Inflammatory macrophage treated with lipopolysaccharide for 4 hours (primary cell): ENCODE measurements around the gene CD207.

Source experiments
- DNase-seq: peaks from one replicate; pipeline ENCODE4 v3.0.0-alpha.2; 2020

CD207 gene

GRCh38 chr2:70793450-70793849 is 42.2 kb downstream of the CD207 start:
- peak; percentile 93 for DNase-seq

- no peak for DNase-seq
These were observed 45.3 kb downstream of the CD207 start, which contains the start of gene FIGLA for GRCh38 chr2:70790136-70790828. Gene FIGLA (minus strand): TSS chr2:70790643. CDS start chr2:70790638, 5 bp downstream.

GRCh38 chr2:70789304-70790135 is 46.1 kb downstream of the CD207 start:
- peak; percentile 73 for DNase-seq

DNA sequence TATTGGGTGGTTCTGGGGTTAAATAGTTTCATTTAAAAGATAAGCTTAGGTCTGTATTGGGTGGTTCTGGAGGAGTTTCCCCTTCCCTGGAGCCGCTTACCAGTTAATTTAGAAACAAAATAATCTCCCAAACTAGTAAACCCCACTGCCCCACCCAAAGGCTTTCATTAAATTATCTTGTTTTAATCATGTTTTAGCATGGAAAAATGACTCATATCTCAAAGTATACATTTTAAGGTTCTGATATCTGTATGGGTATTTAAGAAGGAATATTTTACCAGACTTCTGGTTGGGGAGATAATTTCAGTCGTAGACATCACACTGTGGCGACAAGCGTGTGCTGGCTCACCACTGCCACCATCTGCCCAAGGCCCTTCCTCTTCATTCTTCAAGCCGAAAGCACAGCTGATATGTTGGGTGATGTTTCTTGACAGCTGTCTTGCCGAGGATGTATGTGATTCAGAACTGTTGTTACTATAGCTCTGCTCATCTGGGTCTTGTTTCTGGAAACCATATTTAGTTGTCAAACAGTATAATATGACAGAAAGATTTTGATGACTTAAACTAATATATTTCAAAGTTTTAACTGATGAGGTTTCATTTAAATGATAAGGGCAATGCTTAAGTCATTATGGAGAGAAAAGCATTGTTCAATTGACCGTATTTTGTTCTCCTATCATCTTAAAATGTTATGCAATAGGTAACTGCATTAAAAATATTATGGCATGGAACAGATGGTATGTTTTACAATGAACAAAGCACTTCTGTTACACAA is 50.3 kb downstream of the CD207 start:
- peak; percentile 56 for DNase-seq

- DNase-seq = no peak
These were observed 51.3 kb downstream of the CD207 start for GRCh38 chr2:70784320-70784719.
